PC-3 (cell line): ENCODE results near the gene IFNA16. TPM values are rescaled to one million over a fixed set of nuclear protein-coding genes. Genes with fewer than 3 reads are reported as not detected.
"Not testable (repeated sequence)": the region's sequence is repeated elsewhere in the genome, so short reads cannot be mapped to it uniquely, and the experiment has no call there.

Experiments
- ATAC-seq: fragments of 200-7000 bp; cut with Tn5 transposase; 2 replicates; pipeline ENCODE4 v1.9.1; 2020; ENCODE audit warnings: mild to moderate bottlenecking, moderate library complexity
- BruUV-seq: library from RNA; stranded (reverse); fragments of 400-500 nt; replicated peaks from 2 replicates; lab custom pipeline; 2021; lab: Mats Ljungman, UMichigan
- CTCF ChIA-PET: fragments of 300-600 bp; sonication (Branson Sonifier 250); formaldehyde crosslinking; loops from one replicate; lab custom pipeline; 2022; ENCODE audit warnings: antibody characterized with exemption; lab: Charles Lee
- POLR2A ChIA-PET: fragments of 300-600 bp; sonication (Branson Sonifier 250); formaldehyde crosslinking; loops from one replicate; lab custom pipeline; 2022; ENCODE audit warnings: antibody characterized with exemption; ENCODE audit not compliant: unreplicated experiment; lab: Charles Lee
- DNase-seq: peaks from one replicate; pipeline ENCODE4 v3.0.0-alpha.2; 2015
- H2AFZ ChIP-seq: fragments of 300-600 bp; sonication (generic); 2 replicates; pipeline ENCODE4 v1.6.0; 2016; ENCODE audit warnings: antibody characterized with exemption, low read length
- H3F3A ChIP-seq: fragments of 300-600 bp; sonication (generic); one replicate; pipeline ENCODE4 v1.6.0; 2017; ENCODE audit warnings: antibody characterized with exemption, low read length, control low read depth, mild to moderate bottlenecking; ENCODE audit not compliant: unreplicated experiment
- H3K27ac ChIP-seq: fragments of 300-600 bp; sonication (generic); 2 replicates; pipeline ENCODE4 v1.5.1; 2016; ENCODE audit warnings: mild to moderate bottlenecking, low read length
- H3K27me3 ChIP-seq: fragments of 300-600 bp; sonication (generic); 2 replicates; pipeline ENCODE4 v1.6.1; 2016; ENCODE audit warnings: low read length, mixed read lengths
- H3K36me3 ChIP-seq: fragments of 300-600 bp; sonication (generic); 2 replicates; pipeline ENCODE4 v1.6.1; 2016; ENCODE audit warnings: low read depth, mixed run types, low read length, mixed read lengths
- H3K4me1 ChIP-seq: fragments of 300-600 bp; sonication (generic); 2 replicates; pipeline ENCODE4 v1.5.1; 2016; ENCODE audit warnings: low read length; ENCODE audit not compliant: insufficient read depth
- H3K4me2 ChIP-seq: fragments of 300-600 bp; sonication (generic); 2 replicates; pipeline ENCODE4 v1.6.0; 2016; ENCODE audit warnings: low read length
- H3K4me3 ChIP-seq: fragments of 300-600 bp; sonication (generic); 2 replicates; pipeline ENCODE4 v1.5.1; 2016; ENCODE audit warnings: mild to moderate bottlenecking, low read length, mixed read lengths
- H3K79me2 ChIP-seq: fragments of 300-600 bp; sonication (generic); 2 replicates; pipeline ENCODE4 v1.6.1; 2017; ENCODE audit warnings: low read length, mixed read lengths
- H3K9ac ChIP-seq: fragments of 300-600 bp; sonication (generic); 2 replicates; pipeline ENCODE4 v1.6.0; 2016; ENCODE audit warnings: mild to moderate bottlenecking, low read length
- H3K9me2 ChIP-seq: fragments of 300-600 bp; sonication (generic); replicated peaks from 2 replicates; pipeline ENCODE4 v1.6.1; 2016; ENCODE audit warnings: mixed run types, low read length, mixed read lengths
- H3K9me3 ChIP-seq: fragments of 300-600 bp; sonication (generic); 2 replicates; pipeline ENCODE4 v1.6.1; 2016; ENCODE audit warnings: low read length, mixed read lengths
- H4K20me1 ChIP-seq: fragments of 300-600 bp; sonication (generic); 2 replicates; pipeline ENCODE4 v1.6.1; 2016; ENCODE audit warnings: low read length, mixed read lengths
- CTCF ChIP-seq: fragments of 300-600 bp; sonication (generic); conservative IDR thresholded peaks from 2 replicates; pipeline ENCODE4 v1.5.1; 2017; ENCODE audit warnings: antibody characterized with exemption, low read depth, mild to moderate bottlenecking, low read length
- EZH2 ChIP-seq: fragments of 300-600 bp; sonication (generic); IDR thresholded peaks from one replicate; pipeline ENCODE4 v1.6.1; 2017; ENCODE audit warnings: antibody characterized with exemption, mild to moderate bottlenecking, low read length; ENCODE audit not compliant: unreplicated experiment
- EZH2phosphoT487 ChIP-seq: fragments of 300-600 bp; sonication (generic); IDR thresholded peaks from 2 replicates; pipeline ENCODE4 v1.6.1; 2018; ENCODE audit warnings: mild to moderate bottlenecking, antibody characterized with exemption, low read length, borderline replicate concordance
- intact Hi-C: fragments of 100-400 bp; cut with micrococcal nuclease; formaldehyde crosslinking; loops from 2 replicates; pipeline ENCODE4 v1.9.0; 2023
- total RNA-seq: library from RNA; depleted of rRNA; stranded (reverse); fragments of >200 nt; gene quantifications from 2 replicates; pipeline ENCODE4 v1.2.3, GENCODE V29; 2014

IFNA16 gene
- total RNA-seq, 1 experiment from 2014 or later = not detected

GRCh38 chr9:21235468-21236359, 18.6 kb upstream of the IFNA16 start:
- H2AFZ ChIP-seq = peak overlapping the region; percentile 48; the same call in 1 of the 2 replicates
- H3K4me1 ChIP-seq, H3K9me3 ChIP-seq, BruUV-seq, H3K36me3 ChIP-seq, H3K27me3 ChIP-seq, H3K9me2 ChIP-seq, H3K27ac ChIP-seq, H3K9ac ChIP-seq, POLR2A ChIA-PET, intact Hi-C loops, H3F3A ChIP-seq, H3K79me2 ChIP-seq, H4K20me1 ChIP-seq: not testable (repeated sequence)
- CTCF ChIA-PET = interaction anchor here (0.6 to 1.2 kb wide), 8 partner anchors 17 to 199 kb away, joined by 3 to 6 read pairs (median 4); no protein-coding TSS in a partner anchor
- TF ChIP-seq CTCF = peak; percentile 70
- ATAC-seq (peak; percentile 86), DNase-seq (peak; percentile 63)
- peak overlapping the region; percentile 67; the same call in 1 of the 2 replicates for H3K4me2 ChIP-seq
- peak overlapping the region; percentile 33; the same call in 1 of the 2 replicates for H3K4me3 ChIP-seq

DNA sequence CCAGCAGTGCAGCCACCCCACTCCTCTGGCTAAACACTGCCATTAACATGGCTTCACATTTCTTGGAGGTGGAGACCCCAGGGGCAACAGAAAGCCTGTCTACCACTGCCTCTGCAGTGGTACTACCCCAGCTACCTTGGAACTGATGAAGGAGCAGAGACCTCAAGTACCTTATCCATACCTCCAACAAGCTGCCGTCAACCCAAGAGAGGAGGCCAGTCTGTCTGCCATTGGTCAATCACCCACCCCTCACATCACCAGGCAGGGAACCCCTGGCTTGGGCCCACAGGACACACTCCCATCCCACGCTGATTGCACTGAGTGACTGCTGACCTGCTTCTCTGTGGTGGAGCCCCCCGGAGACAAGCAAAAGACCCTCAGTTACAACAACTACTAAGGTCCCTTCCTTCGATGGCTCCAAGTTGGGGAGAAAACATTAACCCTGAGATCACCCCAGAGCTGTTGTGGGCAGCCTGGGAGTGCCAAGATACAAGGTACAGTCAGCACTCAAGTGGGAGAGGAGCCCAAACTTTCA, 17.1 kb upstream of the IFNA16 start:
- peaks cover 3% of the 10 kb centered on the region; the same call in 1 of the 2 replicates for H3K27me3 ChIP-seq

More for the DNA sequence above, 17.1 kb upstream of the IFNA16 start:
- ATAC-seq (no peak), DNase-seq (no peak)
- Histone ChIP-seq H3K9me2 (no peaks in the 10 kb centered on the region), H3K9me3 (no peaks in the 10 kb centered on the region), H3K4me2 (no peak overlapping the region), H3K79me2 (no peaks in the 10 kb centered on the region), H4K20me1 (no peaks in the 10 kb centered on the region), H3K27ac (no peak overlapping the region), H3K4me3 (no peak overlapping the region), H3K4me1 (no peaks in the 10 kb centered on the region), H2AFZ (no peak overlapping the region), H3K36me3 (no peaks in the 10 kb centered on the region; the same call in 1 of the 2 replicates), H3F3A (no peaks in the 10 kb centered on the region), H3K9ac (no peak overlapping the region)
- TF ChIP-seq EZH2phosphoT487 = no peak
- no peak for TF ChIP-seq EZH2
- TF ChIP-seq CTCF = no peak
- POLR2A ChIA-PET = no interaction called here
- intact Hi-C loops = no loop called here
- CTCF ChIA-PET = no interaction called here
- no TSS peak for BruUV-seq
